Gastroesophageal sphincter (tissue), 4 donors: Measurements from ENCODE around the gene OXCT1. TPM values are rescaled to one million over a fixed set of nuclear protein-coding genes. Genes with fewer than 3 reads are reported as not detected.

Experiments used
- ATAC-seq: fragments of 150-250 bp; one replicate; pipeline ENCODE4 v1.9.1; 2016; ENCODE audit warnings: mild to moderate bottlenecking, moderate library complexity
- H3K27ac ChIP-seq, 4 donors: fragments of 200-600 bp; sonication (generic) in 3 of 4; 1 replicate in 3 of 4; 2 replicates in 1 of 4; pipeline ENCODE4 v1.5.1; 2016 to 2019
- H3K27me3 ChIP-seq: fragments of 200-600 bp; sonication (generic); one replicate; pipeline ENCODE4 v1.5.1; 2019
- H3K36me3 ChIP-seq, 2 donors: fragments of 200-600 bp; sonication (generic); one replicate each; pipeline ENCODE4 v1.5.1; 2019; ENCODE audit warnings: control low read depth in 1 of 2
- H3K4me1 ChIP-seq, 3 donors: fragments of 200-600 bp; sonication (generic); 1 replicate in 2 of 3; 2 replicates in 1 of 3; pipeline ENCODE4 v1.5.1; 2016 to 2019; ENCODE audit warnings: control low read depth in 2 of 3
- H3K4me3 ChIP-seq, 2 donors: fragments of 200-600 bp; sonication (generic); one replicate each; pipeline ENCODE4 v1.5.1; 2019; ENCODE audit warnings: mild to moderate bottlenecking in 1 of 2, moderate library complexity in 1 of 2
- H3K9me3 ChIP-seq, 3 donors: fragments of 200-600 bp; sonication (generic); one replicate each; pipeline ENCODE4 v1.5.1; 2017 to 2019; ENCODE audit warnings: control low read depth in 2 of 3
- EP300 ChIP-seq: sonication (generic); formaldehyde crosslinking; IDR thresholded peaks from one replicate; pipeline ENCODE4 v1.6.1; 2017; ENCODE audit warnings: antibody characterized with exemption, mild to moderate bottlenecking
- POLR2A ChIP-seq, 2 donors: fragments of 450-650 bp; IDR thresholded peaks; one replicate each; pipeline ENCODE4 v1.6.1; 2017; ENCODE audit warnings: antibody characterized with exemption in 2 of 2, mild to moderate bottlenecking in 2 of 2, moderate library complexity in 1 of 2
- POLR2AphosphoS5 ChIP-seq: sonication (generic); formaldehyde crosslinking; IDR thresholded peaks from one replicate; pipeline ENCODE4 v1.6.1; 2017; ENCODE audit warnings: antibody characterized with exemption
- WGBS, 2 donors: methylation state at CpG; one replicate each; pipeline ENCODE4 v1.1.5; 2018; ENCODE audit warnings: low coverage in 1 of 2; 5-methylcytosine and 5-hydroxymethylcytosine counted together
- total RNA-seq, 4 donors: library from RNA; depleted of rRNA; stranded (reverse); fragments of >200 nt; gene quantifications; one replicate each; pipeline ENCODE4 v1.1.0, GENCODE V29; 2016
- TF ChIP-seq, protein P1 (sequence below), 4 experiments: fragments of 200-600 bp in 2 of 4; fragments of 450-650 bp in 2 of 4; sonication (generic) in 1 of 4; IDR thresholded peaks; one replicate each; pipeline ENCODE4 v1.5.1; 2017 to 2019; ENCODE audit warnings: antibody characterized with exemption in 4 of 4, mild to moderate bottlenecking in 2 of 4, moderate library complexity in 2 of 4

OXCT1 gene
- total RNA-seq, 4 donors from 2014 or later = 38.5 to 63.5 (median 42.1) TPM

DNA sequence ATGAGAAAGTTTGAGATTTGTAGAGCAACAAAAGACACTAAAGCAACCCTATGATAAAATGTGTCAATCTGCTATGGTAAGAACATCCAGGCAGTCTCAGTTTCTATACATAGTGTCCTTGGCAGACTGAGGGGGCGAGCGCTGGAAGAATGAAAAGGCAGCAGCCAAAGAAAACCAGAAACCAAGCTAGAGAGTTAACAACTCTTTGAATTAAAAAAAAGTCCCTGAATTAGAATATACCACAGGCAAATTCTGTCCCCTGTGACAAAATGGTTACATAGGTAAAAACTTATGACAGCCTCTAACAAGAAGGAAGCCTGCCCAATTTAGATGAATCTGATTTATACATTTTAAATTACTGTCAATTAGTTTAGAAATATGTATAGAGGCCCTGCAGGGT lies 106.7 kb downstream of the OXCT1 start:
- Histone ChIP-seq H3K27ac (no peak overlapping the region), H3K4me1 (peaks cover 0 to 4% (median 0%) of the 10 kb centered on the region in 3 donors), H3K9me3 (no peaks in the 10 kb centered on the region), H3K36me3 (peaks cover 0 to 40% of the 10 kb centered on the region in 2 donors), H3K27me3 (no peaks in the 10 kb centered on the region), H3K4me3 (no peak overlapping the region)
- ATAC-seq = no peak
- WGBS, 2 donors = 85 to 100% methylated on average over 2 of the region's 2 CpGs
- TF ChIP-seq EP300 = no peak
- TF ChIP-seq, protein P1, sequence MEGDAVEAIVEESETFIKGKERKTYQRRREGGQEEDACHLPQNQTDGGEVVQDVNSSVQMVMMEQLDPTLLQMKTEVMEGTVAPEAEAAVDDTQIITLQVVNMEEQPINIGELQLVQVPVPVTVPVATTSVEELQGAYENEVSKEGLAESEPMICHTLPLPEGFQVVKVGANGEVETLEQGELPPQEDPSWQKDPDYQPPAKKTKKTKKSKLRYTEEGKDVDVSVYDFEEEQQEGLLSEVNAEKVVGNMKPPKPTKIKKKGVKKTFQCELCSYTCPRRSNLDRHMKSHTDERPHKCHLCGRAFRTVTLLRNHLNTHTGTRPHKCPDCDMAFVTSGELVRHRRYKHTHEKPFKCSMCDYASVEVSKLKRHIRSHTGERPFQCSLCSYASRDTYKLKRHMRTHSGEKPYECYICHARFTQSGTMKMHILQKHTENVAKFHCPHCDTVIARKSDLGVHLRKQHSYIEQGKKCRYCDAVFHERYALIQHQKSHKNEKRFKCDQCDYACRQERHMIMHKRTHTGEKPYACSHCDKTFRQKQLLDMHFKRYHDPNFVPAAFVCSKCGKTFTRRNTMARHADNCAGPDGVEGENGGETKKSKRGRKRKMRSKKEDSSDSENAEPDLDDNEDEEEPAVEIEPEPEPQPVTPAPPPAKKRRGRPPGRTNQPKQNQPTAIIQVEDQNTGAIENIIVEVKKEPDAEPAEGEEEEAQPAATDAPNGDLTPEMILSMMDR (IDR thresholded peaks at IDR 0.05) = no peak

DNA sequence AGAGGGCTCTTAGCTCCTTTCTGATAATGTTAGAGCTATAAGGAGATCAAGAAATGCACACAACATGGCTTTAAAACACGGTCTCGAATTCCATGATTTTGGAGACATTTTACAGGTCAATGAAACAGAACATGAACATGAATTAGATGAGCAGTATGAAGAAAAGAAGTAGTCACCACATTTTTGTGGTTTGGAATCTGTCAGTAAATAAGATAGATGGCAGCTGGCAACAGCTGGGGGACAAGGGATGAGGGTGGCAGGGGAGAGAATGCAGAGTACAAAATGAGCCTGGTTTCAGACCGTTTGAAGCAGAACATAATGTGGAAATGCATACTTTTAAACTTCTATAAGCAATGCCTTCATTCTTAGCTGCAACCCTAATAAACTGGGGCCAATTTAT lies 107.1 kb downstream of the OXCT1 start:
- Histone ChIP-seq H3K9me3 (no peaks in the 10 kb centered on the region), H3K4me3 (no peak overlapping the region), H3K36me3 (peaks cover 0 to 44% of the 10 kb centered on the region in 2 donors), H3K27me3 (no peaks in the 10 kb centered on the region), H3K27ac (no peak overlapping the region), H3K4me1 (peaks cover 0 to 4% (median 0%) of the 10 kb centered on the region in 3 donors)
- TF ChIP-seq POLR2A (IDR thresholded peaks at IDR 0.05) (no peak), EP300 (no peak), POLR2AphosphoS5 (no peak)
- TF ChIP-seq, protein P1 (IDR thresholded peaks at IDR 0.05) = no peak
- ATAC-seq = no peak
- 76 to 79% methylated on average over 3 of the region's 3 CpGs for WGBS, 2 donors

DNA sequence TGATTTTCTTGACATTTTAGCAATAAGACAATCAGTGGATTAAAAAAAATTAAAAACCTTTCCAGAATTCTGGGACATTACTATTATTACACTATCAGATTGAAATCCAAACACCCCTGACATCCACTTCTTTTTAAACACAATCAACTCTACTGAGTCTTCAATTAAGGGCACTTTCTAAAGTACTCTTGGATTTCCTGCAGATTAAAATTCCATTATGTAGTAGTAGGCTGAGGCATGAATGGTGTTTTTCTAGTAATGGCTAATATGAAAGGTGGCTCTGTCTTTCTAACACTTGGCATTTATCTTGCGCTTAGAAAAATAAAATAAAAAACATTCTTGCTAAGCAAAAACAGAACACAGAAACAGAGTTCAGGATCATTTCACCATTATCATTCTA lies 107.8 kb downstream of the OXCT1 start:
- no peak overlapping the region for H3K27ac ChIP-seq
- ATAC-seq = no peak
- WGBS, 2 donors = 82 to 95% methylated on average over 1 of the region's 1 CpG
- no peaks in the 10 kb centered on the region for H3K9me3 ChIP-seq
- TF ChIP-seq, protein P1 (IDR thresholded peaks at IDR 0.05) = no peak
- TF ChIP-seq POLR2A (IDR thresholded peaks at IDR 0.05) (no peak), EP300 (no peak), POLR2AphosphoS5 (no peak)
- H3K4me3 ChIP-seq = no peak overlapping the region
- H3K36me3 ChIP-seq = peaks cover 0 to 46% of the 10 kb centered on the region in 2 donors
- peaks cover 0 to 4% (median 0%) of the 10 kb centered on the region in 3 donors for H3K4me1 ChIP-seq
- H3K27me3 ChIP-seq = no peaks in the 10 kb centered on the region

DNA sequence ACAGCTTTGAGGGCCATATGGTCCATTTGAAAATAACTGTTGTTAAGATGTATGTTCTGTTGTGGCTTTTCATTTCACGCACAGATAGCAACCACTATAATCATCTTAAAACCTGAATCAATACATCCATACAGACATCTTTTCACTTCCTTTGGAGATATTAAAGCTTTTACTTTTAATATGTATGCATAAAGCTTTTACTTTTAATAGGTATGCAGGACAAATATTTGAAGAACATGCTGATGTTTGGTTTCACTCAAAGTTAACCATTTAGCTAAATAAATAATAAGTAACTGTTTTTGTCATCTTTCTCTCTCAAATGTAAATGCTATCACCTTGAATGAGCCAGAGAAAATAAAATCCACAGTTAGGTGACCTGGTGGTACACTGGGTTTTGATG lies 108.6 kb downstream of the OXCT1 start:
- H3K27ac ChIP-seq = no peak overlapping the region
- TF ChIP-seq POLR2A (IDR thresholded peaks at IDR 0.05) = no peak
- no peaks in the 10 kb centered on the region for H3K9me3 ChIP-seq
- peaks cover 0 to 4% (median 0%) of the 10 kb centered on the region in 3 donors for H3K4me1 ChIP-seq
- no peak overlapping the region for H3K4me3 ChIP-seq
- no peaks in the 10 kb centered on the region for H3K27me3 ChIP-seq
- WGBS, 2 donors = 87 to 100% methylated on average over 1 of the region's 1 CpG
- no peak for ATAC-seq
- H3K36me3 ChIP-seq = peaks cover 0 to 46% of the 10 kb centered on the region in 2 donors

DNA sequence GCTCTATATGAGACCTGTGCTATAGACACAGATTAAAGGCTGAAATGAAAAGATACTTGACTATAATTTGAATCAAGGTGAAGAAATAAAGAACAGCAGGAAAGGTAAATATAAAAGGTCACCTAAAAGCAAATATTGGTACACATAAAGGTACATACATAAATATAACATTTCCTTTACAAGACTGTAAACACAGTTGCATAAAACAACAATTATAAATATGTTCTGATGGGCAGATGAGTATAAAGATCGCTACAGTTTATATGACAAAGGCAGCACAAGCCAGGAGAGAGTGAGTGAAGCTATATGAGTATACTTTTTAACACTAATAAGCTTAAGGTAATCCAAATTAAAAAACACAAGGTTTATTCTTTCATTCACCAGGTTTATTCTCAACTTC lies 114.5 kb downstream of the OXCT1 start:
- no peaks in the 10 kb centered on the region for H3K27me3 ChIP-seq
- H3K9me3 ChIP-seq = no peaks in the 10 kb centered on the region
- WGBS, 2 donors = 90 to 93% methylated on average over 1 of the region's 1 CpG
- no peak overlapping the region for H3K4me3 ChIP-seq
- H3K36me3 ChIP-seq = peaks cover 0 to 31% of the 10 kb centered on the region in 2 donors
- H3K4me1 ChIP-seq = no peaks in the 10 kb centered on the region
- no peak overlapping the region for H3K27ac ChIP-seq
- TF ChIP-seq EP300 = no peak
- no peak for TF ChIP-seq POLR2A (IDR thresholded peaks at IDR 0.05)
- TF ChIP-seq, protein P1 (IDR thresholded peaks at IDR 0.05) = no peak
- TF ChIP-seq POLR2AphosphoS5 = no peak
- ATAC-seq = no peak
